Cardiac muscle cell (in vitro differentiated cells and primary cell): Measurements from ENCODE around the gene MTRF1L. TPM values are rescaled to one million over a fixed set of nuclear protein-coding genes. Genes with fewer than 3 reads are reported as not detected.

ENCODE experiments used
- DNase-seq, 2 donors: peaks; one replicate each; pipeline versions ENCODE4 v3.0.0 to v3.0.0-alpha.2; 2010 to 2017; ENCODE audit warnings: low read depth in 1 of 2, low spot score in 1 of 2
- H3K27ac ChIP-seq: fragments of 200-600 bp; sonication (generic); 2 replicates; pipeline ENCODE4 v1.5.1; 2016
- H3K27me3 ChIP-seq: fragments of 200-600 bp; sonication (generic); 2 replicates; pipeline ENCODE4 v1.6.0; 2016; ENCODE audit warnings: control low read depth
- H3K36me3 ChIP-seq: fragments of 200-600 bp; sonication (generic); 2 replicates; pipeline ENCODE4 v1.5.1; 2016; ENCODE audit warnings: control low read depth
- H3K4me1 ChIP-seq: fragments of 200-600 bp; sonication (generic); 2 replicates; pipeline ENCODE4 v1.8.1; 2017; ENCODE audit warnings: low read depth, mild to moderate bottlenecking, mixed run types
- H3K4me3 ChIP-seq: fragments of 200-600 bp; sonication (generic); 2 replicates; pipeline ENCODE4 v1.5.1; 2016; ENCODE audit warnings: mild to moderate bottlenecking
- H3K9me3 ChIP-seq: fragments of 200-600 bp; sonication (generic); 2 replicates; pipeline ENCODE4 v1.5.1; 2017; ENCODE audit warnings: low read depth, mild to moderate bottlenecking, control low read depth
- CTCF ChIP-seq: IDR thresholded peaks from 2 replicates; pipeline ENCODE4 v1.5.1; 2012; ENCODE audit warnings: low read depth, mild to moderate bottlenecking, low read length
- polyA plus RNA-seq: library from polyadenylated mRNA; unstranded; fragments of >200 nt; fragmentation: Nextera tagmentation; extraction: Ambion mirVana; gene quantifications from 2 replicates; pipeline ENCODE4 v1.2.1, GENCODE V29; 2016
- total RNA-seq: library from RNA; depleted of rRNA; stranded (reverse); fragments of >200 nt; gene quantifications from 2 replicates; pipeline ENCODE4 v1.2.3, GENCODE V29; 2016

MTRF1L gene
- total and polyA plus RNA-seq, 2 experiments from 2014 or later, result 20.0 to 26.0 TPM

- TF ChIP-seq CTCF, result peak; percentile 78
- H3K9me3 ChIP-seq, result no peaks in the 10 kb centered on the region
- H3K4me3 ChIP-seq, result no peak overlapping the region
- no peaks in the 10 kb centered on the region for H3K36me3 ChIP-seq
- no peaks in the 10 kb centered on the region for H3K27me3 ChIP-seq
- DNase-seq, result peak; percentile 66 to 78
- H3K27ac ChIP-seq, result no peak overlapping the region
- no peaks in the 10 kb centered on the region for H3K4me1 ChIP-seq
Measured at GRCh38 chr6:153023977-153024708, 21.6 kb upstream of the MTRF1L start.

GRCh38 chr6:153018355-153018754 is 15.8 kb upstream of the MTRF1L start:
- no peaks in the 10 kb centered on the region for H3K9me3 ChIP-seq
- TF ChIP-seq CTCF, result no peak
- no peak overlapping the region for H3K27ac ChIP-seq
- H3K4me3 ChIP-seq, result no peak overlapping the region
- no peaks in the 10 kb centered on the region for H3K27me3 ChIP-seq
- no peaks in the 10 kb centered on the region for H3K4me1 ChIP-seq
- no peaks in the 10 kb centered on the region for H3K36me3 ChIP-seq
- no peak for DNase-seq

- TF ChIP-seq CTCF, result no peak
- H3K9me3 ChIP-seq, result no peaks in the 10 kb centered on the region
- no peak overlapping the region for H3K27ac ChIP-seq
- no peaks in the 10 kb centered on the region for H3K4me1 ChIP-seq
- H3K4me3 ChIP-seq, result no peak overlapping the region
- H3K27me3 ChIP-seq, result no peaks in the 10 kb centered on the region
- no peak for DNase-seq
- no peaks in the 10 kb centered on the region for H3K36me3 ChIP-seq
Measured at GRCh38 chr6:153016846-153017245, 14.3 kb upstream of the MTRF1L start.

- Histone ChIP-seq H3K27me3 (no peaks in the 10 kb centered on the region), H3K36me3 (no peaks in the 10 kb centered on the region), H3K27ac (no peak overlapping the region), H3K9me3 (no peaks in the 10 kb centered on the region), H3K4me1 (no peaks in the 10 kb centered on the region), H3K4me3 (no peak overlapping the region)
- no peak for TF ChIP-seq CTCF
- DNase-seq, result no peak
Measured at GRCh38 chr6:153015094-153015640, 12.7 kb upstream of the MTRF1L start.

GRCh38 chr6:153013438-153013837 is 10.9 kb upstream of the MTRF1L start:
- no peak for TF ChIP-seq CTCF
- H3K4me1 ChIP-seq, result no peaks in the 10 kb centered on the region
- H3K4me3 ChIP-seq, result no peak overlapping the region

More at GRCh38 chr6:153013438-153013837, 10.9 kb upstream of the MTRF1L start:
- DNase-seq, result no peak
- Histone ChIP-seq H3K27me3 (no peaks in the 10 kb centered on the region), H3K27ac (no peak overlapping the region), H3K36me3 (no peaks in the 10 kb centered on the region), H3K9me3 (no peaks in the 10 kb centered on the region)
